Neural progenitor cell (in vitro differentiated cells): ENCODE results near the gene LINGO3.

Experiments
- CTCF ChIP-seq: fragments of 200-600 bp; sonication (generic); IDR thresholded peaks from 2 replicates; pipeline ENCODE4 v1.5.1; 2017; ENCODE audit warnings: antibody characterized with exemption, mild to moderate bottlenecking
- EZH2 ChIP-seq: fragments of 200-600 bp; sonication (generic); IDR thresholded peaks from 2 replicates; pipeline ENCODE4 v1.6.1; 2017; ENCODE audit warnings: antibody characterized with exemption, mild to moderate bottlenecking, moderate library complexity

GRCh38 chr19:2268480-2268830, 39.5 kb downstream of the LINGO3 start:
- no peak for TF ChIP-seq EZH2
- no peak for TF ChIP-seq CTCF
